Adrenal gland (tissue), 5 donors: ENCODE measurements around the gene TMEM132D.

Experiments
- POLR2A ChIP-seq, 2 donors: fragments of 450-650 bp; IDR thresholded peaks; one replicate each; pipeline ENCODE4 v1.6.1; 2017; ENCODE audit warnings: antibody characterized with exemption in 2 of 2, mild to moderate bottlenecking in 2 of 2, moderate library complexity in 1 of 2
- TF ChIP-seq, protein P1 (sequence below), 6 experiments: fragments of 450-650 bp in 4 of 6; fragments of 200-600 bp in 2 of 6; sonication (generic) in 1 of 6; IDR thresholded peaks; 1 replicate in 5 of 6; 2 replicates in 1 of 6; pipeline versions ENCODE4 v1.5.1 to v1.8.0; 2016 to 2021; ENCODE audit warnings: antibody characterized with exemption in 6 of 6, mild to moderate bottlenecking in 2 of 6, moderate library complexity in 1 of 6
- donor health status: DM: no; HTN: no; CAD: no.

DNA sequence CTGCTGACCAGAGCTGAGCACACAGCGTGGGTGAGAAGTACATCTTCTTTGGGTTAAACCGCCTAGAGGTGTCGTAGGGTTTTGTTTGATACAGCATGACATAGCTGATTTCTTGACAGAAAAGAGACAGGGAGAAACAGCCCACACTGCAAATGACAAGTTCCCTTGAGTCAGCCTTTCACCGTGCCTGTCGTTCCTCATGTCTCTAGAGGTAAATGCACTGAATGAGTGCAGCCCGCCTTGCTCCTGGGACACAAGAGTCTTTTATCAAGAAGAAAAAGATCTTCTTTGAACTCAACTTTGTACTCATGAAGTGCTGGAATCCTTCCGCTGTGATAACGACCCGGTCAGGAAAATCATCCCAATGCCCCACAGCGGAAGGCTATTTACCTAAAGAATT lies 77.6 kb downstream of the TMEM132D start:
- TF ChIP-seq, protein P1, sequence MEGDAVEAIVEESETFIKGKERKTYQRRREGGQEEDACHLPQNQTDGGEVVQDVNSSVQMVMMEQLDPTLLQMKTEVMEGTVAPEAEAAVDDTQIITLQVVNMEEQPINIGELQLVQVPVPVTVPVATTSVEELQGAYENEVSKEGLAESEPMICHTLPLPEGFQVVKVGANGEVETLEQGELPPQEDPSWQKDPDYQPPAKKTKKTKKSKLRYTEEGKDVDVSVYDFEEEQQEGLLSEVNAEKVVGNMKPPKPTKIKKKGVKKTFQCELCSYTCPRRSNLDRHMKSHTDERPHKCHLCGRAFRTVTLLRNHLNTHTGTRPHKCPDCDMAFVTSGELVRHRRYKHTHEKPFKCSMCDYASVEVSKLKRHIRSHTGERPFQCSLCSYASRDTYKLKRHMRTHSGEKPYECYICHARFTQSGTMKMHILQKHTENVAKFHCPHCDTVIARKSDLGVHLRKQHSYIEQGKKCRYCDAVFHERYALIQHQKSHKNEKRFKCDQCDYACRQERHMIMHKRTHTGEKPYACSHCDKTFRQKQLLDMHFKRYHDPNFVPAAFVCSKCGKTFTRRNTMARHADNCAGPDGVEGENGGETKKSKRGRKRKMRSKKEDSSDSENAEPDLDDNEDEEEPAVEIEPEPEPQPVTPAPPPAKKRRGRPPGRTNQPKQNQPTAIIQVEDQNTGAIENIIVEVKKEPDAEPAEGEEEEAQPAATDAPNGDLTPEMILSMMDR (IDR thresholded peaks at IDR 0.05), result no peak
- TF ChIP-seq POLR2A (IDR thresholded peaks at IDR 0.05), result no peak
